ENCODE measurements around the gene YES1.

DNA sequence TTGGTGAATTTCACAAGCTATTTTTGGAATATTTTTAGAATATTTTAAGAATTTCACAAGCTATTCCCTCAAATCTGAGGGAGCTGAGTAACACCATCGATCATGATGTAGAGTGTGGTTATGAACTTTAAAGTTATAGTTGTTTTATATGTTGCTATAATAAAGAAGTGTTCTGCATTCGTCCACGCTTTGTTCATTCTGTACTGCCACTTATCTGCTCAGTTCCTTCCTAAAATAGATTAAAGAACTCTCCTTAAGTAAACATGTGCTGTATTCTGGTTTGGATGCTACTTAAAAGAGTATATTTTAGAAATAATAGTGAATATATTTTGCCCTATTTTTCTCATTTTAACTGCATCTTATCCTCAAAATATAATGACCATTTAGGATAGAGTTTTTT, 138.7 kb downstream of the YES1 start:
- TF ChIP-seq CTCF (IDR thresholded peaks at IDR 0.05; ENCODE audit: control extremely low read depth in 1 of 3, insufficient read depth in 1 of 3, low read depth in 1 of 3, low read length in 3 of 3) (no peak), CHD2 (IDR thresholded peaks at IDR 0.05; ENCODE audit: low read length) (no peak), CREB1 (IDR thresholded peaks at IDR 0.05) (no peak), PHF8 (conservative IDR thresholded peaks at IDR 0.05; ENCODE audit: low read depth, low read length) (no peak), SIRT6 (IDR thresholded peaks at IDR 0.05; ENCODE audit: low read length) (no peak), SIN3A (conservative IDR thresholded peaks at IDR 0.05 in 1 of 2, IDR thresholded peaks at IDR 0.05 in 1 of 2; ENCODE audit: low read depth in 1 of 2, low read length in 2 of 2) (no peak)
